Activated T-cell treated with anti-CD3 and anti-CD28 coated beads, Interleukin-2, amount 50 U/mL, for 4 hours (primary cell): ENCODE measurements around the gene GADD45A. TPM values are rescaled to one million over a fixed set of nuclear protein-coding genes. Genes with fewer than 3 reads are reported as not detected.

ENCODE experiments used
- ATAC-seq, 2 donors: fragments of 200-7000 bp; cut with Tn5 transposase; one replicate each; pipeline ENCODE4 v1.10.0; 2021
- DNase-seq: peaks from one replicate; pipeline ENCODE4 v3.0.0-alpha.2; 2020
- H3K27me3 Mint-ChIP-seq: one replicate; pipeline ENCODE4 v1.8.0; 2021; ENCODE audit warnings: low read depth, mixed read lengths
- H3K36me3 Mint-ChIP-seq: one replicate; pipeline ENCODE4 v1.8.0; 2022; ENCODE audit warnings: mixed read lengths; ENCODE audit not compliant: insufficient read depth
- H3K4me1 Mint-ChIP-seq: one replicate; pipeline ENCODE4 v1.8.0; 2021; ENCODE audit warnings: low read depth, mixed read lengths
- H3K4me3 Mint-ChIP-seq: one replicate; pipeline ENCODE4 v1.8.0; 2021; ENCODE audit warnings: mild to moderate bottlenecking, moderate library complexity, mixed read lengths
- H3K9me3 Mint-ChIP-seq: one replicate; pipeline ENCODE4 v1.8.0; 2021; ENCODE audit warnings: mixed read lengths
- total RNA-seq, 3 donors: library from RNA; stranded (reverse); gene quantifications; one replicate each; pipeline ENCODE4 v1.2.1, GENCODE V29; 2021

GADD45A gene
- total RNA-seq, 3 donors from 2014 or later, result 49.7 to 91.5 (median 56.9) TPM

DNA sequence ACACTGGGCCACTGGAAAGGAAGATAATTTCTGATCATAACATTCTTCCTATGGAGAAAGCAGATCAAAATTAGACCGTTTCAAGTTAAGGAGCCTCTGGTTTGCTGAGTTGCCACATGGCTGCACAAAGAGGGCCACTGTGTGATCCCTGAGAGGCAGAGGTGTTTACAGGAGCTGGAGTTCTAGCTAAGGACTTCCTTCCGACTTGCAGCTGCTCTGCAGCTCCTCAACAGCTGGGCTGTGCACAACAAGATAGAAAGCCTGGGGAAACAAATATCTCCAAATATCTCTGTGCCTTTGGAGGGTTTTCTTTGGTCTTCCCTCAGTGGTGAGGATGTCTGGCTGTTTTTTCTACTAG lies 26.8 kb downstream of the GADD45A start:
- Mint-ChIP-seq H3K4me3 (no peak overlapping the region), H3K27me3 (peaks cover 3% of the 10 kb centered on the region), H3K9me3 (no peaks in the 10 kb centered on the region), H3K4me1 (no peaks in the 10 kb centered on the region), H3K36me3 (no peaks in the 10 kb centered on the region)
- DNase-seq, result no peak
- no peak for ATAC-seq

DNA sequence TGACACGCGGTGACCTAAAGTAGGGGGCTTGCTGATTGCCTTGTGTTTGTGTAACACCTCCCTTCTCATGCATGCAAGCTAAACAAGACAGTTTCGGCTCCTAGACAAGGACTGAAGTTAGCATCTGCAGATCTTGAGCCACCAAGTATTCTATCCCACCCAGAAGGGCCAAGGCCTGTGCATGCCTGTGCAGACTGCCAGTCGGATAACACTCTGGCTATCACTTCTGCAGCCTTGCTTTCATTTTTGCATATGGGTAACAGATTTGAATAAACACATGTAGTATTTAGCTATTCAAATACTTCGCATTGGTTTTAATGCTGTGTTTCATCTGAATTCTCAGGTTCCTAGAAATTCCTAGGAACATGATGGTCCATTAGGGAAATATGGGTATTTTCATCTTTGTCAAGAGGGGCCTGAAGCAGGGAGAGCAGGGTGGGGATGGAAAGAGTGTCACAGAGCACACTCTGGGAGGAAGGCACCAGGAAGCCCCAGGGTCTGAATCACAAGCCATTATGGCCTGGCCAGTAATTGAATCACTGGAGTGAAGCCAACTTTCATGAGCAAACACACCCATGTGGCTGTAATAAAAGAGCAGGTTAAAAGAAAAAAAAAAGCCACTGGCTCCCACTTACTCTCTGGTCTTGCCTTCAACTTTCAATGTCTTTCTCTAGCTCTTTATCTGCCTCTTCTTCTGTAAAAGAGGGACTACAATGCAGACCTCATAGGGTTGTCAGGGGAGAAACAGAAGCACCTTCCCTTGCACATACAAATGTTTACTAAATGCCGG lies 28.3 kb downstream of the GADD45A start:
- Mint-ChIP-seq H3K4me3 (no peak overlapping the region), H3K36me3 (no peaks in the 10 kb centered on the region), H3K4me1 (no peaks in the 10 kb centered on the region), H3K9me3 (no peaks in the 10 kb centered on the region), H3K27me3 (peaks cover 3% of the 10 kb centered on the region)
- no peak for DNase-seq
- no peak for ATAC-seq

DNA sequence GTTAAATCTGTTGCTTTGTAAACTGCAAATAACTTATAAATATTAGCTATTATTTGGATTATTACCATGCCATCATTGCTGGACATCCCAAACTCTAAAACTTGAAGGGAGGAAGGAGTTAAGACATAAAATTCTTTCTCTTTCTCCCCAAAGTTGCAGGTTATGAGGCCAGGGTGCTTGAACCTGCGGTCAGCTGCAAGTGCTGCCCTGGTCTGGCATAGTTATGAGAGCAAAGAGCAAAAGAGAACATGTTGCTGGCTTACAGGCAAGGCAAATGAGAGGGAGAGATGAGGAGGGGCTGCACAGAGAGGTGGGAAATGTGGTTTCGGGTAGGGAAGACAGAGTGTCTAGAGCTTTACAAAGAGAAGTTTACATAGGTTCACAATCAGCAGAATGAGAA lies 30.8 kb downstream of the GADD45A start:
- no peaks in the 10 kb centered on the region for H3K9me3 Mint-ChIP-seq
- DNase-seq (no peak), ATAC-seq (no peak)
- H3K4me1 Mint-ChIP-seq, result no peaks in the 10 kb centered on the region
- no peak overlapping the region for H3K4me3 Mint-ChIP-seq
- H3K36me3 Mint-ChIP-seq, result no peaks in the 10 kb centered on the region
- peaks cover 3% of the 10 kb centered on the region for H3K27me3 Mint-ChIP-seq

DNA sequence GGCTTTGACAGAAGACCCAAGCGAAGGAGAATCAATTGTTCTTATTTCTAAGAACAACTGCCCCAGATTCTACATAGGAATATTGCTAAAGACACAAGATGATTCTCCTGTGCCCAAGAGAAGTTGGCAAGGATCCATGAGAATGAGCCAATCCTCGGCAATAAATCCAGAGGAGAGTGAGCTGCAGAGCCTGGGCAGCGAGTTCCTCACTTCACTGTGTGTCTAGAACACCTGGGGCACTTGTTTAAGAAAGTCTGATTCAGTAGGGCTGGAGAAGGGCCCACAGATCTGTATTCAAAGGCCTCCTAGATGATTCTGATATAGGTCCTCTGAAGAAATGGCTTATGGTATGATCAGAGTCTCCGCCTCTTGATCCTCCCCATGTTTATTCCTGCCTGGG lies 31.8 kb downstream of the GADD45A start:
- H3K36me3 Mint-ChIP-seq, result no peaks in the 10 kb centered on the region
- ATAC-seq, result no peak
- no peaks in the 10 kb centered on the region for H3K9me3 Mint-ChIP-seq
- DNase-seq, result no peak
- H3K27me3 Mint-ChIP-seq, result peaks cover 3% of the 10 kb centered on the region
- no peaks in the 10 kb centered on the region for H3K4me1 Mint-ChIP-seq
- H3K4me3 Mint-ChIP-seq, result no peak overlapping the region

DNA sequence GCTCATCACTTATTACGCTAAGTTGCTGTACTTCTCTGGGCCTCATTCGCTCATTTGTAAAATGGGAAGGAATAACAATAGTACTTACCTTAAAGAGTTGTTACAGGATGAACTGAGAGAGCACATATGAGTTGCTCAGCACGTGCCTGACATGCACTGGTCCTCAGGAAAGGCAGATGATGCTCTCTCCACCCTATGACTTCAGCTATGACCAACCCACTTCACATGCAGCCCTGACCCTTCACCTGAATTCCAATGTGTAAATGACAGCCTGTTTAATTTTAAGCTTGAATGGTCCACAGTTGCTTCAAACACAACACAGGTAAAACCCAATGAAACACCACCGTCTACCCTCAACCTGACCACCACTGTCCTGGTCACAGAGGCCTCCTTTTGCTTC lies 32.9 kb downstream of the GADD45A start:
- DNase-seq, result no peak
- no peaks in the 10 kb centered on the region for H3K36me3 Mint-ChIP-seq
- no peaks in the 10 kb centered on the region for H3K4me1 Mint-ChIP-seq
- no peak overlapping the region for H3K4me3 Mint-ChIP-seq
- H3K27me3 Mint-ChIP-seq, result peaks cover 3% of the 10 kb centered on the region
- ATAC-seq, result no peak
- no peaks in the 10 kb centered on the region for H3K9me3 Mint-ChIP-seq

DNA sequence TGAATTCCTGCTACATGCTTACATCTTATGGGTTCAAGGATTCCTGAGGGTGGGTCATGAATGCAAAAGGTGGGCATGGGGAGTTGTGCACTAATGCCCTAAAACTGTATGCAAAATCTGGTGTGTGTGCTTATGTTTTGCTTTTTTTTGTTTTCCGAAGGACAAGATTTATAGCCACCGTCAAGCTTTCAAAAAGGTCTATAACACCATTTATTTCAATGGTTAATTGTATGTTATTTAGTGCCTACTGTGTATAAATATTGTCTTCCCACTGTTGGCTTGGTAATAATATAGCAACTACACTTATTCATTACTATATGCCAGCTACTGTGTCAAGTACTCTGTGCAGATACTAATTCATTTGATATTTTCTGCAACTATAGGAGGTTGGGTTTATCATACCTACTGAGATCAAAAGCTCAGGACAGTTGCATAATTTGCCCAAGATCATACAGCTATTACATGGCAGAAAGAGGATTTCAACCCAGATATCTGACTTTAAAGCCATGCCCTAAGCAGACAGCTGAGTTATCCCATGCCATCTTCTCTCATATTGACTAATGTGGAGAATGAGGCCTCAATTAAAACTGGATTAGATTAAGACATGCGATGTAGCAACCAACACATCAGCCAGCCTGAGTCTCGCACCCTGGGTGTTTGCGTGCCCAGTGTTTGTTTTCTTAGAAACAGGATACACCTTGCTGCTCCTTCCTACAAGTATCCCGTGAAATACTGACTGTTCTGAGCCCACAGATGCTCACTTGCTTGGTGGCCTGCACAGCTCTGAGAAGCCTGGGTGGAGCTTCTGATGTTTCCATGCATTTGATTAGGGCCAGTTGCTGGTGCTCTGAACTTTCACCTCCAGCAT lies 34.6 kb downstream of the GADD45A start:
- Mint-ChIP-seq H3K9me3 (no peaks in the 10 kb centered on the region), H3K4me3 (no peak overlapping the region), H3K27me3 (peaks cover 3% of the 10 kb centered on the region), H3K4me1 (no peaks in the 10 kb centered on the region), H3K36me3 (no peaks in the 10 kb centered on the region)
- ATAC-seq (no peak), DNase-seq (no peak)

DNA sequence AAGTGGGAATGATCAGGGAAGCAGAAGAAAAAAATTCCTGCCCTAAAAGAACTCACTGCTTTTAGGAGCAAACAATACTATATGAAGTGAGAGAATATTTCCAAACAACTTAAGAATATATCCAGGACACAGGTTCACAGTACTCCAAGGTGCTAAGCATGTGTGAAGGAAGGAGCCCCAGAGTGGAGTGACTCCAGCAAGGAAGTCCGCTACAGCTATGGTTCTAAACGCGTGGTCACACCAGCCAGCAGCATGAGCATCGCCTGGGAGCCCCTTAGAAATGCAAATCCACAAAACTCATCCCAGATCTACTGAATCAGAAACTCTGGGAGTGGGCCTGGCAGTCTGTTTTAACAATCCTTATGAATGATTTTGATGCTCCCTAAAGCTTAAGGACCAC lies 36.1 kb downstream of the GADD45A start:
- no peak overlapping the region for H3K4me3 Mint-ChIP-seq
- H3K4me1 Mint-ChIP-seq, result peaks cover 3% of the 10 kb centered on the region
- no peak for DNase-seq
- H3K9me3 Mint-ChIP-seq, result no peaks in the 10 kb centered on the region
- H3K27me3 Mint-ChIP-seq, result no peaks in the 10 kb centered on the region
- ATAC-seq, result no peak
- H3K36me3 Mint-ChIP-seq, result no peaks in the 10 kb centered on the region

DNA sequence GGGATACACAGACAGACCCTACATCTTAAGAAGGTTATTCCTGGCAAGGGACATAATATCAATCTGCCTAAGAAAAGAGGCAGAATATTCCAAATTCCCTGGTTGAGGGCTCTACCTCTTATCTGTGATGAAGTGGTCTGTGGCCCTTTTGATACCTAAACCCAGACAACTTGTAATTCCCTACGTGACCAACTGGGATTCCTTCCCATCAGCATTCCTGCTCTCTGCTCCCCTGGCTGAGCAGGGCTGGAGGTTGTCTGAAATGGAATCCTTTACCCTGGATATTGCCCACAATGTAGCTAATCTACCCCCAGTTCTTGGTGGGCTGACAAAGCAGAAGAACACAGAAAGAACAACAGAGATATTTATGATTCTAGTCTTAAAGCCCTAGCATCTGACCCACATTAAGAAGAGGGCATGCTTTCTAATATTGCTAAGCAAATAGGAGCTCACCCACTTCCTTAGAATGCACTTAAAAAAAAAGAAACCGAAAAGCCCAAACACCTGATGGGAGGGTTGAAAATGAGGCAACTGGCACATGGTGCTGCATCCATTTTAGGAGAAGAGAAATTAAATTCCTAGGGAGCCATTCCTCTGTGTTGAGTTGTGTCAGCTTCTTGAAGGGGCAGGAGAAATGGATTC lies 36.8 kb downstream of the GADD45A start:
- Mint-ChIP-seq H3K9me3 (no peaks in the 10 kb centered on the region), H3K27me3 (no peaks in the 10 kb centered on the region), H3K4me1 (peaks cover 6% of the 10 kb centered on the region), H3K4me3 (no peak overlapping the region), H3K36me3 (no peaks in the 10 kb centered on the region)
- ATAC-seq (no peak), DNase-seq (no peak)

DNA sequence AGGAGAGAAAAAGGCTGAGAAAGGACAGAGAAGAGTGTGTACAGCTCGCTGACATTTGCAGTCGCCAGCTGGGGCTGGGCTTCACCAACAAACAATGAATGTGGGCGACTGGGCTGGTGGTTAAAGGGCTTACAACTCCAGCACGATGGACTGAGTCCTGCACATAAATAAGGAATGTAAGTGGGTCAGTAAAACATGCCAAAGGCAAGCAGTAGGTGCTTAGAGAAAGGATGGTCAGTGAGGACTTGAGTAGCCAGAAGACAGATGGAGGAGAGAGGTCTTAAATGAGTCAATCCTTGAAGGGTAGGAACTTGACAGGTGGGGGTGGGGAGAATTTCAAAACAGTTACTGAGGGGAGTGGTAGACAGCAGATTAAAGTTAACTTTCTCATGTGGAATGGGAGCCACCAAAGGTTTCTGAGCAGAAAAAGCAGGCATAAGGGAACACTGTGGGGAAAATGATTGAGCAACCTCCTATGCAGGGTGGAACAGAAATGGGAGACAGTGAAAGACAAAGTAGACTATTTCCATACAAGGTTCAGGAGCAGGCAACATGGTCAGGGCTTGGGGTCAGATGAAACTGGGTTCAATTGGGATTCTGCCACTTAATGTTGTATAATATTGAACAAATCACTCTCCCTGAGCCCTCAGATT lies 37.4 kb downstream of the GADD45A start:
- DNase-seq (no peak), ATAC-seq (no peak)
- no peaks in the 10 kb centered on the region for H3K27me3 Mint-ChIP-seq
- peaks cover 7% of the 10 kb centered on the region for H3K4me1 Mint-ChIP-seq
- H3K9me3 Mint-ChIP-seq, result no peaks in the 10 kb centered on the region
- H3K4me3 Mint-ChIP-seq, result no peak overlapping the region
- no peaks in the 10 kb centered on the region for H3K36me3 Mint-ChIP-seq

DNA sequence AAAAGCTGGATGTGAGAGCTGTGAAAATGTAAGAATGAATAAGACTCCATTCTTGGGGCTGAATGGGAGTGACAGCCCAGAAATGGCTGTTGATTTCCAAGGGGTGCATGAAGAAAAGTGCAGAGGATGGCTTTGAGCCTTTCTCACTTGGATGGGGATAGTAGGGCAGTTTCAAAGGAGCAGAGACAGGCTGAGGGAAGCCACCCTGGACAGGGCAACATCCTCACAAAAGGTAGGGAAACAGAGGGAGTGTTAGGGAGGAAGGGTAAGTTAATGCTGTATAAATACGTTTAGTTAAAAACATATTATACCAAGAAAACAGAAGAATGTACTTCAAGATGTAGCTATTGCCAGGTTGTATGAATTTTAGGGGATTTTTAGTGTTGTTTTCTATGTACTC lies 38.1 kb downstream of the GADD45A start:
- ATAC-seq (no peak), DNase-seq (no peak)
- H3K4me1 Mint-ChIP-seq, result peaks cover 7% of the 10 kb centered on the region
- H3K9me3 Mint-ChIP-seq, result no peaks in the 10 kb centered on the region
- H3K36me3 Mint-ChIP-seq, result no peaks in the 10 kb centered on the region
- H3K4me3 Mint-ChIP-seq, result no peak overlapping the region
- no peaks in the 10 kb centered on the region for H3K27me3 Mint-ChIP-seq

DNA sequence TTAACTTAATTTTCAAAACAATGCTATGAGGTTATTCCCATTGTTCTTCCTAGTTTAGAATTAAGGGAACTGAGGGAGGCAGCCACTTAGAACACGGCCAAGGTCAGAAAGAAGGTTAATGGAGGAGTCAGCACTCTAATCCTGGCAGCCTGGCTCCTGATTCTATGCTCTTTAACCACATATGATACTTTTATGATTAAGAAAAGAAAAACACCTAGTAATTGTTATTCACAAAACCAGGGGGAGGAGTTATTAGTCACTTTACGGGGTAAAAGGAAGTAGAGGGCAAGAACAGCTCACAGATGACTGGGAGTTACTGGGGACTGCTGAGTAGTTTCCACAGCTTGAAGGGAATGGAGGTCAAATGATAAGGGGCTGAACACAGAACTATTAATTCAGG lies 38.6 kb downstream of the GADD45A start:
- H3K4me3 Mint-ChIP-seq, result no peak overlapping the region
- no peaks in the 10 kb centered on the region for H3K36me3 Mint-ChIP-seq
- DNase-seq (no peak), ATAC-seq (peak; percentile 92 to 95)
- H3K27me3 Mint-ChIP-seq, result no peaks in the 10 kb centered on the region
- peaks cover 7% of the 10 kb centered on the region for H3K4me1 Mint-ChIP-seq
- H3K9me3 Mint-ChIP-seq, result no peaks in the 10 kb centered on the region

DNA sequence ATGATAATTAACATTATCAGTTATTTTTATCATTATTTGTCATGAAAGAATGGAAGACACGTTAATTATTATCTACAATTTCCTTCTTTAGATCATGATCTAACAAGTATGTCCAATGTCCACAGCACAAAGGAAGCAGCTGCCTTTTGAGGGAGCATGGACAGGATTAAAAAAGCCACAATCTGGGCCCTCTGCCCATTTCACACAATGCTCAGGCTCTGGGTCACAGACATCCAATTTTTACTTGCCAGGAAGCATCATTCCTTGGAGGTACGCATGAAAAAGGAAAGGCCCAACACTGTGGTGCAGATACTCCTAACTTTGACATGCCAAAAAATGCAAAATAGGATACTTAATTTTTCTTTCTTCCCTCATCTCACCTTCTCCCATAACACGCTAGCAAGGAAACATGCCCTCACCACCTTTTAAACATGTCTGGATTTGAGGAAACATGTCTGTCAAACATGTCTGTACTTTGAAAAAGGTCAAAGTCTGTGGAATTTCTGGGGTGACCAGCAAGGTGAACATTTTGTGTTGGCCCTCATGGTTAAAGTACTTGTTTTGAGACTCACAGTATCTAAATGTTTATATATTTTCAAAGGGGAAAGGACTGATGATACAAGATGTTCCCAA lies 40.0 kb downstream of the GADD45A start:
- DNase-seq (no peak), ATAC-seq (no peak)
- Mint-ChIP-seq H3K36me3 (no peaks in the 10 kb centered on the region), H3K27me3 (no peaks in the 10 kb centered on the region), H3K9me3 (no peaks in the 10 kb centered on the region), H3K4me1 (peaks cover 11% of the 10 kb centered on the region), H3K4me3 (no peak overlapping the region)

DNA sequence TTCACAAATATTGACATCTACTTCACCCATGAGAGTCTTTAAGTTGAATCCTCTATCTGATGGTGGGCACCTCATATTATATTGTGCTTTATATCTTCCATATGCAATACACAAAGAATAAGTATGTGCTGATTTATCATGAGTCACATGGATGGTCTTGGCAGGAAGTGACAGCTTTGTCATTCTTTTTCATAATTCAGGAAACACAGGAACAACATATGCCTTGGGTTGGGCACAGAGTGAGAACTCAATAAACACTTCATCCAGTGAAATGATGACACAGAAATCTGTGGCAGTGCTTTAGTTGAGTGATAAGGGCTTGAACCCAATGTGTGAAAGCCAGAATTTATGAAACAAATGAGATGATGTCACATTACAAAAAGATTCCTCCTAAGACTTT lies 41.2 kb downstream of the GADD45A start:
- ATAC-seq, result peak; percentile 34
- no peak for DNase-seq

DNA sequence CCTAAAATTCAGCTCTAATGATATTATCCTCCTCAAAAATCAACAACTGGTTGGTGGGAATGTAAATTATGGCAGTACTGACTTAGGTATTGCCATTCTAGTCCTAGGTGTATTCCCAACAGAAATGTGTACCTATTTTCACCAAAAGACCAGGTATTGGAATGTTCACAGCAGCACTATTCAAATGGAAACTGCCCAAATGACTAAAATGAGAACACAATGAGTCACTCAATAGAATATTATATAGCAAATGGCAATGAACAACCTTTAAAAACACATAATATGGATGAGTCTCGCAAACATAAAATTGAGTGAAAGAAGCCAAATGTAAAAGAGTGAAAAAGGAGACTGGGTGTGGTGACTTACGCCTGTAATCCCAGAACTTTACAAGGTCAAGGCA lies 44.9 kb downstream of the GADD45A start:
- Mint-ChIP-seq H3K4me3 (no peak overlapping the region), H3K4me1 (peaks cover 18% of the 10 kb centered on the region), H3K36me3 (no peaks in the 10 kb centered on the region), H3K9me3 (no peaks in the 10 kb centered on the region), H3K27me3 (no peaks in the 10 kb centered on the region)
- DNase-seq (no peak), ATAC-seq (no peak)

More for the DNA sequence above, 41.2 kb downstream of the GADD45A start:
- H3K36me3 Mint-ChIP-seq, result no peaks in the 10 kb centered on the region
- no peaks in the 10 kb centered on the region for H3K27me3 Mint-ChIP-seq
- H3K4me1 Mint-ChIP-seq, result peaks cover 12% of the 10 kb centered on the region
- H3K4me3 Mint-ChIP-seq, result no peak overlapping the region
- H3K9me3 Mint-ChIP-seq, result no peaks in the 10 kb centered on the region
